Activated naive CD8-positive, alpha-beta T cell treated with anti-CD3 and anti-CD28 coated beads, Interleukin-2, amount 10 ng/mL, durations not matched to agents 7 days and 5 days (primary cell): ENCODE measurements around the gene PDE4D. TPM values are rescaled to one million over a fixed set of nuclear protein-coding genes. Genes with fewer than 3 reads are reported as not detected.

Experiments
- ATAC-seq: fragments of 150-1000 bp; cut with Tn5 transposase; one replicate; pipeline ENCODE4 v1.10.0; 2021; ENCODE audit warnings: low read depth, moderate library complexity
- POLR2A ChIA-PET: fragments of 350-600 bp; sonication (Branson Sonifier 250); formaldehyde crosslinking; loops from one replicate; lab custom pipeline; 2021; ENCODE audit warnings: antibody characterized with exemption; lab: Charles Lee
- DNase-seq: peaks from one replicate; pipeline ENCODE4 v3.0.0; 2021
- H3K27ac Mint-ChIP-seq: one replicate; pipeline ENCODE4 v1.8.0; 2022; ENCODE audit warnings: mild to moderate bottlenecking, mixed read lengths
- H3K27me3 Mint-ChIP-seq: one replicate; pipeline ENCODE4 v1.8.0; 2022; ENCODE audit warnings: mild to moderate bottlenecking, moderate library complexity, mixed read lengths
- H3K36me3 Mint-ChIP-seq: one replicate; pipeline ENCODE4 v1.8.0; 2021; ENCODE audit warnings: mild to moderate bottlenecking, mixed read lengths
- H3K4me1 Mint-ChIP-seq: one replicate; pipeline ENCODE4 v1.8.0; 2021; ENCODE audit warnings: mixed read lengths
- H3K4me3 Mint-ChIP-seq: one replicate; pipeline ENCODE4 v1.8.0; 2022; ENCODE audit warnings: mild to moderate bottlenecking, moderate library complexity, mixed read lengths
- H3K9me3 Mint-ChIP-seq: one replicate; pipeline ENCODE4 v1.8.0; 2021; ENCODE audit warnings: mixed read lengths
- total RNA-seq, 2 experiments: library from RNA; stranded (reverse); gene quantifications; one replicate each; pipeline ENCODE4 v1.2.3, GENCODE V29; 2021

Gene PDE4D
- total RNA-seq, 2 experiments from 2014 or later, result 65.1 to 67.1 TPM

DNA sequence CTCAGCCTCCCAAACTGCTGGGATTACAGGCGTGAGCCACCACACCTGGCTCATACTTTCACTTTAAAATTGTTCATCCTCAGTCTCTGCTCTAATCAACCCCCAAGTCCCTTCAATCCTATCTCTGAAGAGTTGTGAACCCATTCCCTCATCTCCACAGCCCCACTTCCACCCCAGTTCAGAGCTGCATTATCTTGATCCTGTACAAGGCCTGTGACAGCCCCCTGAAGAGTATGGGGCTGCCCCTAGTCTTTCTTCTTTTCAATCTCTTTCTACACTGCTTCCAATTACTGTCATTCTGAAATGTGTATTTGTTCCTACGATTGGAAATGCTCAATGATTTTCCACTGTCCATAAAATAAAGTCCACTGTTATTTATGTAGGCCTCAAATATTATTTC lies 722.4 kb downstream of the PDE4D start:
- no peaks in the 10 kb centered on the region for H3K27me3 Mint-ChIP-seq
- H3K36me3 Mint-ChIP-seq, result peaks cover 4% of the 10 kb centered on the region
- POLR2A ChIA-PET, result no interaction called here
- H3K27ac Mint-ChIP-seq, result no peak overlapping the region
- peaks cover 19% of the 10 kb centered on the region for H3K4me1 Mint-ChIP-seq
- H3K4me3 Mint-ChIP-seq, result no peak overlapping the region
- ATAC-seq, result peak; percentile 53
- DNase-seq, result no peak
- peaks cover 1% of the 10 kb centered on the region for H3K9me3 Mint-ChIP-seq

DNA sequence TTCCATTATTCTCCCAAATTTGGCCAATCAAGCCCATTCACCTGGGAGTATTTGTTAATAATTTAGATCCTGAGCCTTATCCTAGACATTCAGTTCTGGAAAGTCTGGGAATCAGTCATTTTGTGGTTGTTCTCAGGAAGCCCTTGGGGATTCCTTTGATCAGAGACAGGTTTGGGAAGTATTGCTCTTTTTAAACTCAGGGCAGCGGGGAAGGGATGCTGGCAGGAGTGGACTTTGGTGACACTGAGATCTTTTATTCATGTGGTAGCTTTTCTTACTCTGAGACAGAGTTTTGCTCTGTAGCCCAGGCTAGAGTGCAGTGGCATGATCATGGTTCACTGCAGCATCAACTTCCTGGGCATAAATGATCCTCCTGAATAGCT lies 723.8 kb downstream of the PDE4D start:
- H3K4me3 Mint-ChIP-seq, result no peak overlapping the region

DNA sequence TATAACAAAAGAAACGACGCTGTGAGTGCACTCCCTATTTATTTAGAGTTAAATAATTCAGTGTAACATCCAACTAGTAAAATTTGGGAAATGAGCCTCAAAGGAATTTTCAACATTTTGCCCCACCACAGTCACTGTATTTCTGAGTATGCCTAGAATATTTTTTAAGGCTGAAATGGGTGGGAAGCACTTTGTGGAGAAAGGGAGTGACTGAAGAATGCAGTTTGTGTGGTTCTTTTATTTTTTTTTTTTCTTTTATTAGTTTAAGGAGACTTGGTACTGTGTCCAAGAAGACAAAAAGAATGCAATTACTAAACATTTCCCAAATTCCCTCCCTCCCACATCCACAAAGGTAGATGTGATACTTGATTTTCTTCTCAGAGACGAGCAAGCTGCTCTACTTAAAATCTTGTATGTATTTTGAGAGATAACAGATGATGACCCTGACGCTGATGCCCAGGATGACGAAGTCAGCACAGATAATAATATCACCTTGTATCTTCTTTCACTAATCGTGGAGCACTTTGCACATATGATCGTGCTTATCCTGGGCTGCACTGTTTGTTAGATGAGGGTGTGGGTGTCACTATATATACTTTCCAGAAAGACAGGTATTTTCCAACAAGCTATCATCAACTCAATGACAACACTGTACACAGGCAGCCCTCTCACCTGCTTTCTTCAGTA lies 724.3 kb downstream of the PDE4D start:
- ATAC-seq (no peak), DNase-seq (no peak)
- H3K4me3 Mint-ChIP-seq, result no peak overlapping the region
- no peaks in the 10 kb centered on the region for H3K27me3 Mint-ChIP-seq
- H3K9me3 Mint-ChIP-seq, result peaks cover 1% of the 10 kb centered on the region
- peaks cover 4% of the 10 kb centered on the region for H3K36me3 Mint-ChIP-seq
- POLR2A ChIA-PET, result no interaction called here
- no peak overlapping the region for H3K27ac Mint-ChIP-seq
- peaks cover 21% of the 10 kb centered on the region for H3K4me1 Mint-ChIP-seq

More for the DNA sequence above, 723.8 kb downstream of the PDE4D start:
- no peak for ATAC-seq
- POLR2A ChIA-PET, result no interaction called here
- Mint-ChIP-seq H3K27ac (no peak overlapping the region), H3K4me1 (peaks cover 22% of the 10 kb centered on the region), H3K27me3 (no peaks in the 10 kb centered on the region), H3K9me3 (peaks cover 1% of the 10 kb centered on the region), H3K36me3 (peaks cover 4% of the 10 kb centered on the region)
- DNase-seq, result no peak

DNA sequence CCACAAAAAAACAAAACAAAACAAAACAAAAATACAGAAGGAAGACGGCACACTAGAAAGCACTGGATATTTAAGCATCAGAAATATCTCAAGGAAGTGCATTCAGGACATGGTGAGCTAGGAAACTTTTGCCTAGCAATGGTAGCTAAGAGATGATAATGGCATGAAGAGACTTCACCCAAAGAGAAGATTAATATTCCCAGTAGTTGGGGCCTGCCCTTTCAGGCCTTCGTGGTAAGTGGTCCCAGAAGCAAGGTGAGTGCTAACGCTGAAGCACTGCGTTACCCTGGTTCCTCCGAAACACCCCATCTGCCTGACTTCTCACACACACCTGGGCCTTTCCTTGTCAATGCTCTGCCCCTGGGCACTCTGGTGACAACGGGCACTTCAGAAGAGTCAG lies 725.5 kb downstream of the PDE4D start:
- Mint-ChIP-seq H3K4me3 (no peak overlapping the region), H3K27me3 (no peaks in the 10 kb centered on the region), H3K4me1 (peaks cover 12% of the 10 kb centered on the region), H3K36me3 (peaks cover 4% of the 10 kb centered on the region), H3K9me3 (peaks cover 1% of the 10 kb centered on the region), H3K27ac (no peak overlapping the region)
- POLR2A ChIA-PET, result interaction anchor here (0.9 kb wide), 1 partner anchor 133 kb away, joined by 3 read pairs; no protein-coding TSS in a partner anchor
- ATAC-seq (no peak), DNase-seq (no peak)

DNA sequence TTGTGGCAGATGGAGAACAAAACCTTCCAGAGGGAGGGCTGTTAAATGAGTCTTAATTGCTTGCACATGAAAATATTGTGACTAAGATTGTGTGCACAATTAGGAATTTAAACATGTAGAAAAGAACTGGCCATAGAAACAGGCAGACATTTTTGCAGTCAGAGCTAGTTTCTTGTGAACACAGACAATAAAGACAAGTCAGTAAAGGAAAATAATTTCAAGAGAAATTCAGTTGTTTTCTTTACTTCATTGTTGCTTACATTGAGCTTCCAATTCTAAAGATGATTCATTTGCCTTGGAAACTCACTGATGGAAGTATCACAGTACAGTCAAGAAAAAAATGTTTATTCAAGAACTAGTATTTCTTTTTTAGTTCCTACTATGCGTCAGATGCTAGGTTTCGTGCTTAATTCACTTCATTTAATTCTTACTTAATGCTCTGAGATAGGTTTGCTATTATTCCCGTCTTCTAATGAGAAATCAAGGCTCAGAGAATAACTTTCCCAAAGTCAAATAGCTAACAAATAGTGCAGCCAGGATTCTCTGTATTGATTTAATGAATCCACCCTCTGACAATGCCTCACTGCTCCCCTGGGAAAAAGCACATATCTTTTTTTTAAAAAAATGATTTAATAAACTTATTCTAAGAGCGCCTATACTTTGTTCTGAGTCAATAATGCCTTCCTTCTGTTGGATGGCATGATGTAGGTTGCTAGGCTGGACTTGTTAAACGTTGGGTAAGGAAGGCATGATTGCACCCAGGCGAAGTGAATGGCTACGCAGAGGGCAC lies 729.3 kb downstream of the PDE4D start:
- ATAC-seq (no peak), DNase-seq (no peak)
- no peak overlapping the region for H3K4me3 Mint-ChIP-seq
- POLR2A ChIA-PET, result no interaction called here
- H3K27me3 Mint-ChIP-seq, result no peaks in the 10 kb centered on the region
- H3K27ac Mint-ChIP-seq, result no peak overlapping the region
- H3K9me3 Mint-ChIP-seq, result no peaks in the 10 kb centered on the region
- no peaks in the 10 kb centered on the region for H3K36me3 Mint-ChIP-seq
- peaks cover 14% of the 10 kb centered on the region for H3K4me1 Mint-ChIP-seq

DNA sequence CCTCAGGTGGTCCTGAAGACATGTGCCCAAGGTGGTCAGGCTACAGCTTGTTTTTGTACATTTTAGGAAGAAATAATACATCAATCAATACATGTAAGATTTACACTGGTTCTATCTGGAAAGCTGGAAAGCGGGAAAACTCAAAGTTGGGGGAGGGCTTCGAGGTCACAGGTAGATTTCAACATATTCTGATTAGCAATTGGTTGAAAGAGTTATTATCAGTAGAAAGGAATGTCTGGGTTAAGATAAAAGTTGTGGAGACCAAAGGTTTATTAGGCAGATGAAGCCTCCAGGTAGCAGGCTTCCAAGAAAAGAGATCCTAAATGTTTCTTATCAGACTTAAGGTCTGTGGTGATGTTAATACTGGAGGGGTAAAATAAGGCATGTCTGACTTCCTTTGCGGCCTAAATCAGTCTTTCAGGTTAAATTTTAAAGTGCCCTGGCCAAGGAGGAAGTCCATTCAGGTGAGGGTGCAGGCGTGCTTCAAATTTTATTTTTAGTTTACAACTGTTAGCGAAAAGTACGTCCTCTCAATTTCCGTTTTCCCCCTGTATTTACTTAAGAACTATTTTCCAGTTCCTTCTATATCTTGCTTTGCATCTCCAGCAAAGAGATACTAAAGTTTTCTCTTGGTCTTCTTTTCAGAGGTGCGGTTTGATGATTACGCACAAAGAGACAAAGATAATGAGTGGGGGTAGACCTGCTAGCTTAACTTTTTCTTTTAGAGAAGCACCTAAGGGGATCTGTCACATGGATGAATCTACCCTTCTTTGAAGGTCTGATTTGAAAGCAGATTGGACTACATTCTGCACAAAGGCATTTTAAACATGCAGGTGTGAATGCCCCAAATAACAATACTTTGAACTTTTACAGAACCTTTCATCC lies 732.1 kb downstream of the PDE4D start:
- peak overlapping the region; percentile 69 for H3K27ac Mint-ChIP-seq
- POLR2A ChIA-PET, result interaction anchor here (0.9 kb wide), 1 partner anchor 34 kb away, joined by 5 read pairs; no protein-coding TSS in a partner anchor
- no peaks in the 10 kb centered on the region for H3K9me3 Mint-ChIP-seq
- peak overlapping the region; percentile 19 for H3K4me3 Mint-ChIP-seq
- H3K36me3 Mint-ChIP-seq, result peaks cover 2% of the 10 kb centered on the region
- DNase-seq (no peak), ATAC-seq (peak; percentile 45)
- no peaks in the 10 kb centered on the region for H3K27me3 Mint-ChIP-seq
- H3K4me1 Mint-ChIP-seq, result peaks cover 14% of the 10 kb centered on the region

DNA sequence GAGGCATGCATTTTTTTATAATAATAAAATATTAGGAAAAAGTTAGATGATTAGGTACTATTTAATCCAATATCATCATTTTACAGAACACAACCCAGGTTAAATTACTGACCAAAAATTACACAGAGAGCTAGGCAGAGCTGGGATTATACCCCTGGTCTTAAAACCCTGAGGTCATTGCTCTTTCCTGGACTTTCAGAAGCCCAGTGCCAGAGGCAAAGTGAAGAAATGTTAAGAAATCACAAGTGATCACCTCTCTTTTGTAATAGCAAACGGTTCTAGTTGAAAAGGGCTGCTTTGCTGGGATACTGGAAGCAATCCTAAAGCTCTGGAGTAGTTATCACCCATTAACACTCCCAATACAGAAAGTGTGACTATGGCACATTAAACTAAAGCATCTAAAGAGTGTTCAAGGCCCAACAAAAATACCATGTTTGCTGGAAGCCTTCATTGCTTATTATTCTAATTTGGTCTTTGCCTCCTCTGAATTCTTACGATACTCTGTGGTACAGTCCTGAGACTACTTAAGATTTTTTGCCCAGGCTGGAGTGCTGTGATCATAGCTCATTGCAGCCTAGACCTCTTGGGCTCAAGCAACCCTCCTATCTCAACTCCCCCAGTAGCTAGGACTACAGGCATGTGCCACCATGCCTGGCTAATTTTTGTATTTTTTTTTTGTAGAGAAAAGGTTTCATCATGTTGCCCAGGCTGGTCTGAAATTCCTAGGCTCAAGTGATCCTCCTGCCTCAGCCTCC lies 734.7 kb downstream of the PDE4D start:
- no peak overlapping the region for H3K27ac Mint-ChIP-seq
- no peaks in the 10 kb centered on the region for H3K27me3 Mint-ChIP-seq
- H3K9me3 Mint-ChIP-seq, result no peaks in the 10 kb centered on the region
- ATAC-seq, result no peak
- no peak overlapping the region for H3K4me3 Mint-ChIP-seq
- DNase-seq, result no peak
- peaks cover 2% of the 10 kb centered on the region for H3K36me3 Mint-ChIP-seq
- peaks cover 10% of the 10 kb centered on the region for H3K4me1 Mint-ChIP-seq
- POLR2A ChIA-PET, result no interaction called here

DNA sequence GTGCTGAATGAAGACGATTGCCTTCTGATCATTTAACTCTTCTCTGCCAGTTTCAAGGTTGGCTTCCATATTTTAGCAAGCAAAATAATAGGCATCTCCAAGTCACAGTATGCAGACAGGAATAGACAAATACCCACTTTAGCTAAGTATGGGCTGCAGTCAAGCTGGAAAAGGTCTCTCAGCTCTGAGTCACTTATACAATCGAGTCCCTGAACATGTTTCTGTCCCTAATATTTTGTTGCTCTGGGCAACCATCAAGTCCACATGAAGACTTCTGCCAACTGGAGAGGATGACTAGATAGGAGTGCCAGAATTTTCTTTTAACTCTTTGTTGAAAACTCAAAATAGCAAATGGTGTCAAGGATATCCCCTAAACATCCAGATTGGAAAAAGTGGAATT lies 735.4 kb downstream of the PDE4D start:
- POLR2A ChIA-PET, result no interaction called here
- no peak overlapping the region for H3K4me3 Mint-ChIP-seq
- DNase-seq, result no peak
- peaks cover 10% of the 10 kb centered on the region for H3K4me1 Mint-ChIP-seq
- H3K27me3 Mint-ChIP-seq, result no peaks in the 10 kb centered on the region
- no peaks in the 10 kb centered on the region for H3K9me3 Mint-ChIP-seq
- no peak overlapping the region for H3K27ac Mint-ChIP-seq
- peaks cover 2% of the 10 kb centered on the region for H3K36me3 Mint-ChIP-seq
- ATAC-seq, result no peak

DNA sequence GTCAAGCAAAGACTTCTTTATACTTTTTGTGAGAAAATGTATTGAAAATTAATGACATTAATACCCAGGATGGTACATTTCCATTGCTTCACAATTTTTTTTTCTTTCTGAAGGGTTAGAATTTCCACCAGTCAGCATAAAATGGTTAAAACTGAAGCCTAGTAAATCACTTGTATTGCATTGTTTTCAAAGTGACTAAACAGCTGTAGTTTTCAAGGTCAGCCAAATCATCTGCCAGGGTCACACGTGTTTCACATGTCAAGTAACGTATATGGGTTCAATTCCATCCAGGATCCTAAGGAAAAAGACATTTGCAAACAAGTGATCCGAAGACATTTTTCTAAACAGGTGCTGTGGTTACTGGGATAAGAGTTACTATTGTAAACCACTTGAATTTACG lies 736.5 kb downstream of the PDE4D start:
- no peak for DNase-seq
- Mint-ChIP-seq H3K27me3 (no peaks in the 10 kb centered on the region), H3K36me3 (peaks cover 4% of the 10 kb centered on the region), H3K9me3 (no peaks in the 10 kb centered on the region), H3K4me1 (peaks cover 13% of the 10 kb centered on the region), H3K4me3 (no peak overlapping the region), H3K27ac (no peak overlapping the region)
- ATAC-seq, result no peak
- POLR2A ChIA-PET, result interaction anchor here (0.6 to 0.7 kb wide), 2 partner anchors 32 to 122 kb away, joined by 3 read pairs; no protein-coding TSS in a partner anchor

DNA sequence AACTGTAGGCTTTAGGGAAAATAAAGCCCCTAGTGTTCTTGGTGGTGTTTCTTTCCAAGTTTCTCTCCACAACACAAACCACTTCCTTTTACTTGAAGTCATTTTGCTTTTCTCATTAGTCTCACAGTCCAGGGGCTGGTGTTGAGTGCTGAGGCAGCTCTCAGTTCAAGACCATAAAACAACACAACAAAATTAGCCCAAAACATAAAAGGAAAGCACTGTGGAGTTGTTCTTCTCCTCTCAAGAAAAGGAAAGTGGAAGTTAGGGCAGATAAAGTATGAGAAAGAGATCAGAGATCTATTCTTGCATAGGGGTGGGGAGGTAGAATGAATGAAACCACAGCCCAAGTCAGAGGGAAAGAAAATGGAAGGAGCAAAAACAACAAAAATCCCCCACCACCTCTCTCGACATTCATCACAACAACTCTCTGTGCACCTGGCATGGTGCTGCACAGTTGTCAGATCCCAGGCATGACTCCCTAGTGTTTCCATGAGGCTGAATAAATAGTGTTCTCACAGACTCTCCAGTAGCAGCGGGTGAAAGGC lies 740.8 kb downstream of the PDE4D start:
- H3K4me1 Mint-ChIP-seq, result peaks cover 18% of the 10 kb centered on the region
- H3K27ac Mint-ChIP-seq, result peak overlapping the region; percentile 85
- H3K36me3 Mint-ChIP-seq, result peaks cover 5% of the 10 kb centered on the region
- POLR2A ChIA-PET, result interaction anchor here (0.9 kb wide), 1 partner anchor 26 kb away, joined by 5 read pairs; no protein-coding TSS in a partner anchor
- no peaks in the 10 kb centered on the region for H3K27me3 Mint-ChIP-seq
- peak overlapping the region; percentile 81 for H3K4me3 Mint-ChIP-seq
- DNase-seq (no peak), ATAC-seq (peak; percentile 79)
- peaks cover 2% of the 10 kb centered on the region for H3K9me3 Mint-ChIP-seq

DNA sequence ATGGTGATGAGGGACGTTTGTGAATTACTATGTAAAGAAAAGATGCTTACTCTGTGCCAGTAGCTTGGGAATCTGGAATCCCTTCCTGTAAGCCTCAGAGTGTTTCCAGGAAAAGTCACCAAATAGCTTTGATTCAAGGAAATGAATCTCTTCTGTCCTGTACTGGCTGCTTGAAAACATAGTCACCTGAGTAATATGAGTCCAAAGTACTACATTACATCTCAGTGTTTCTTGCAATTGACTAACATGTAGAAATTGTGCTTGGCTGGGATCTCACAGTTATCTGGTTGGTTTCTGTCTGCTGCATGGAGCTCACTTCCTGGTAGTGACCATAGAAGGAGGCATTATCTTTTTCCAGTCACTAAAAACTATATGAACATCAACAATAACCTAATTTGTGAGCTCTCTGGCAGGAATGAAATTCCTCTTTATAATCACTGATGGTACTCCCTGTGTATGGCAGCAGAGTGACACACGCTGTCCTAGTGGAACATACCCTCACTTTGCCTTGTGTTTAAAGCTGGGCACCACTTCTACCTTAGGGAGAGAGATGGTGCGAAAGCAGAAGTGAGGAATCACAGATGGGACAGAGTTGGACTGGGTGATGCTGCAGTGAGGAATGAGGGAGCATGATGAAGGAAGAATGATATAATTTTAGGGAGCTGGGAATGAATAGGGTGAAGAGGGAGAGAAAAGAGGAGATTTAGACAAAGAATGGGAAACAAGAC lies 742.2 kb downstream of the PDE4D start:
- peak overlapping the region; percentile 43 for H3K4me3 Mint-ChIP-seq
- H3K36me3 Mint-ChIP-seq, result peaks cover 5% of the 10 kb centered on the region
- no peaks in the 10 kb centered on the region for H3K27me3 Mint-ChIP-seq
- POLR2A ChIA-PET, result interaction anchor here (0.9 to 1.7 kb wide), 3 partner anchors 17 to 27 kb away, joined by 4 to 6 read pairs (median 5); no protein-coding TSS in a partner anchor
- peaks cover 3% of the 10 kb centered on the region for H3K9me3 Mint-ChIP-seq
- ATAC-seq (peak; percentile 41), DNase-seq (no peak)
- peak overlapping the region; percentile 75 for H3K27ac Mint-ChIP-seq
- H3K4me1 Mint-ChIP-seq, result peaks cover 23% of the 10 kb centered on the region

DNA sequence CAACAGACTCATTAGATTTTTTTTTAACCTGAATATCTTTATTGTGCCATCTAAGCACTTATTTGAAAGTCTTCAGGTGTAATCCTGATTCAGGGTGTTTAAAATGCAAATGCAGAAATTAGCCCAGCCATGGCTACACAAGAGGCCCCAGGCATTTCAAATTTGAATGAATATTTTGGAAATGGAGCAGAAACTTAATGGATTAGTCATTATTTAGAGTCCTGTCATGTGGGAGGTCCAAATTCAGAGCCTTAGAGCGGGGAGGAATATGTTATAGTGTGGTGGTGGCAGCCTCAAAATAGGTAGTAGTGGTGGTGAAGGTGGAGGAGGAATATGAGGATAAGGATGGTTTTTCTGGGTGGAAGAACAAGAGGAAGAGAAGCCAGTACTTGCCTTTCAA lies 743.7 kb downstream of the PDE4D start:
- DNase-seq, result no peak
- Mint-ChIP-seq H3K4me1 (peaks cover 24% of the 10 kb centered on the region), H3K36me3 (peaks cover 5% of the 10 kb centered on the region), H3K27me3 (no peaks in the 10 kb centered on the region), H3K27ac (peak overlapping the region; percentile 27), H3K4me3 (no peak overlapping the region), H3K9me3 (peaks cover 3% of the 10 kb centered on the region)
- POLR2A ChIA-PET, result no interaction called here
- no peak for ATAC-seq
